Upper lobe of left lung (tissue), 6 donors: Measurements from ENCODE around the gene FBXL19. TPM values are rescaled to one million over a fixed set of nuclear protein-coding genes. Genes with fewer than 3 reads are reported as not detected.

ENCODE experiments used
- ATAC-seq, 2 donors: fragments of 200-7000 bp; cut with Tn5 transposase; one replicate each; pipeline ENCODE4 v1.9.1; 2022; ENCODE audit warnings: mild to moderate bottlenecking in 2 of 2, moderate library complexity in 2 of 2; ENCODE audit not compliant: low FRiP score in 2 of 2
- DNase-seq, 2 donors: peaks; one replicate each; pipeline ENCODE4 v3.0.0-alpha.2; 2019 to 2020
- H3K27ac ChIP-seq, 4 donors: fragments of 200-600 bp; sonication (generic); one replicate each; pipeline ENCODE4 v1.5.1; 2016 to 2019
- H3K27me3 ChIP-seq, 4 donors: fragments of 200-600 bp; sonication (generic); one replicate each; pipeline ENCODE4 v1.5.1; 2017 to 2019
- H3K36me3 ChIP-seq, 4 donors: fragments of 200-600 bp; sonication (generic); one replicate each; pipeline ENCODE4 v1.5.1; 2016 to 2019
- H3K4me1 ChIP-seq, 4 donors: fragments of 200-600 bp; sonication (generic); one replicate each; pipeline ENCODE4 v1.5.1; 2018 to 2019
- H3K4me3 ChIP-seq, 4 donors: fragments of 200-600 bp; sonication (generic); one replicate each; pipeline ENCODE4 v1.5.1; 2017 to 2019; ENCODE audit warnings: mild to moderate bottlenecking in 2 of 4, moderate library complexity in 1 of 4
- H3K9me3 ChIP-seq, 4 donors: fragments of 200-600 bp; sonication (generic); one replicate each; pipeline ENCODE4 v1.5.1; 2018 to 2019
- CTCF ChIP-seq, 6 experiments: fragments of 450-650 bp in 4 of 6; fragments of 200-600 bp in 2 of 6; sonication (generic) in 2 of 6; IDR thresholded peaks; one replicate each; pipeline ENCODE4 v1.5.1; 2016 to 2019; ENCODE audit warnings: antibody characterized with exemption in 6 of 6
- EP300 ChIP-seq, 4 donors: sonication (generic); formaldehyde crosslinking; IDR thresholded peaks; one replicate each; pipeline ENCODE4 v1.5.1; 2017; ENCODE audit warnings: antibody characterized with exemption in 4 of 4, control low read depth in 2 of 4
- POLR2A ChIP-seq, 4 donors: fragments of 450-650 bp; IDR thresholded peaks; one replicate each; pipeline ENCODE4 v1.5.1; 2016 to 2017; ENCODE audit warnings: antibody characterized with exemption in 4 of 4, mild to moderate bottlenecking in 2 of 4
- POLR2AphosphoS5 ChIP-seq, 2 donors: sonication (generic); formaldehyde crosslinking; IDR thresholded peaks; one replicate each; pipeline ENCODE4 v1.5.1; 2017; ENCODE audit warnings: antibody characterized with exemption in 2 of 2
- WGBS, 2 donors: methylation state at CpG; one replicate each; pipeline ENCODE4 v1.1.5; 2017 to 2018; 5-methylcytosine and 5-hydroxymethylcytosine counted together
- total RNA-seq, 6 donors: library from RNA; depleted of rRNA in 4 of 6; stranded (reverse); fragments of >200 nt in 4 of 6; gene quantifications; one replicate each; pipeline versions ENCODE4 v1.1.0 to v1.2.1, GENCODE V29; 2016 to 2021
- donor health status: DM: no; HTN: no; CAD: no; lungs with moderate emphysema.
- donor health status: DM: no; HTN: yes; CAD: no; lungs with severe emphysema.

FBXL19 gene
- total RNA-seq, 6 donors from 2014 or later: 7.3 to 40.9 (median 15.5) TPM

- no peak for ATAC-seq
- 62 to 77% methylated on average over 16 to 18 of the region's 20 CpGs for WGBS, 2 donors
- Histone ChIP-seq H3K36me3 (peaks cover 0 to 38% (median 21%) of the 10 kb centered on the region in 4 donors), H3K4me3 (peak overlapping the region in 3 of 4 donors; percentile 73 to 84 (median 74)), H3K4me1 (peaks cover 28 to 48% (median 40%) of the 10 kb centered on the region in 4 donors), H3K27me3 (no peaks in the 10 kb centered on the region), H3K9me3 (no peaks in the 10 kb centered on the region), H3K27ac (peak overlapping the region; percentile 95 to 99 (median 97))
- DNase-seq: peak in 1 of 2 donors; percentile 70
- TF ChIP-seq EP300 (IDR thresholded peaks at IDR 0.05): no peak
- no peak for TF ChIP-seq CTCF (IDR thresholded peaks at IDR 0.05)
- no peak for TF ChIP-seq POLR2A (IDR thresholded peaks at IDR 0.05)
- TF ChIP-seq POLR2AphosphoS5 (IDR thresholded peaks at IDR 0.05): no peak
Observed at GRCh38 chr16:30892670-30893416, 30.5 kb upstream of the FBXL19 start.

GRCh38 chr16:30893417-30893743 lies 30.0 kb upstream of the FBXL19 start:
- H3K36me3 ChIP-seq: peaks cover 0 to 34% (median 21%) of the 10 kb centered on the region in 4 donors
- WGBS, 2 donors: 1 to 3% methylated on average over 7 to 10 of the region's 11 CpGs
- H3K4me3 ChIP-seq: peak overlapping the region; percentile 48 to 84 (median 74)
- DNase-seq (peak; percentile 21 to 80), ATAC-seq (no peak)
- H3K27ac ChIP-seq: peak overlapping the region; percentile 95 to 99 (median 97)
- no peak for TF ChIP-seq EP300 (IDR thresholded peaks at IDR 0.05)
- no peak for TF ChIP-seq CTCF (IDR thresholded peaks at IDR 0.05)
- TF ChIP-seq POLR2AphosphoS5 (IDR thresholded peaks at IDR 0.05): no peak
- TF ChIP-seq POLR2A (IDR thresholded peaks at IDR 0.05): no peak
- no peaks in the 10 kb centered on the region for H3K9me3 ChIP-seq
- no peaks in the 10 kb centered on the region for H3K27me3 ChIP-seq
- peaks cover 28 to 48% (median 40%) of the 10 kb centered on the region in 4 donors for H3K4me1 ChIP-seq

GRCh38 chr16:30893744-30894539 lies 29.4 kb upstream of the FBXL19 start, which contains the start of gene BCL7C:
Gene BCL7C, minus strand, starts transcription at chr16:30894077. Its CDS starts 133 bp downstream, at chr16:30893944.
- Histone ChIP-seq H3K4me3 (peak within 1 kb of the TSS; percentile 48 to 84 (median 74)), H3K27ac (peak within 1 kb of the TSS; percentile 95 to 99 (median 97)), H3K27me3 (no peaks in the 10 kb centered on the region), H3K9me3 (no peaks in the 10 kb centered on the region), H3K36me3 (peaks cover 0 to 29% (median 15%) of the 10 kb centered on the region in 4 donors), H3K4me1 (peaks cover 28 to 48% (median 40%) of the 10 kb centered on the region in 4 donors)
- peak; percentile 31 to 86 (median 66) for TF ChIP-seq CTCF (IDR thresholded peaks at IDR 0.05)
- peak; percentile 47 to 54 for TF ChIP-seq POLR2AphosphoS5 (IDR thresholded peaks at IDR 0.05)
- no peak for TF ChIP-seq EP300 (IDR thresholded peaks at IDR 0.05)
- peak in 2 of 4 donors; percentile 26 to 66 for TF ChIP-seq POLR2A (IDR thresholded peaks at IDR 0.05)
- 0 to 5% methylated on average over 5 to 20 of the region's 97 CpGs for WGBS, 2 donors
- DNase-seq: peak; percentile 96 to 99
- peak; percentile 88 to 94 for ATAC-seq

GRCh38 chr16:30894540-30895368 lies 28.6 kb upstream of the FBXL19 start:
- ATAC-seq (no peak), DNase-seq (no peak)
- H3K4me1 ChIP-seq: peaks cover 28 to 48% (median 40%) of the 10 kb centered on the region in 4 donors
- 35 to 46% methylated on average over 16 of the region's 16 CpGs for WGBS, 2 donors
- peak overlapping the region; percentile 95 to 99 (median 97) for H3K27ac ChIP-seq
- H3K27me3 ChIP-seq: no peaks in the 10 kb centered on the region
- no peaks in the 10 kb centered on the region for H3K9me3 ChIP-seq
- peaks cover 0 to 20% (median 7%) of the 10 kb centered on the region in 4 donors for H3K36me3 ChIP-seq
- H3K4me3 ChIP-seq: peak overlapping the region in 3 of 4 donors; percentile 73 to 84 (median 74)
- TF ChIP-seq POLR2AphosphoS5 (IDR thresholded peaks at IDR 0.05) (no peak), CTCF (IDR thresholded peaks at IDR 0.05) (no peak), POLR2A (IDR thresholded peaks at IDR 0.05) (no peak), EP300 (IDR thresholded peaks at IDR 0.05) (no peak)
